Skin of body (tissue), 2 donors: Measurements from ENCODE around the gene RAMAC. TPM values are rescaled to one million over a fixed set of nuclear protein-coding genes. Genes with fewer than 3 reads are reported as not detected.
"Not testable (repeated sequence)": the region's sequence is repeated elsewhere in the genome, so short reads cannot be mapped to it uniquely, and the experiment has no call there.

Experiments
- DNase-seq: peaks from one replicate; lab custom pipeline; 2025; lab: John Stamatoyannopoulos, UW
- total RNA-seq: library from RNA; depleted of rRNA; stranded (reverse); fragments of >200 nt; gene quantifications from one replicate; pipeline ENCODE4 v1.2.3, GENCODE V29; 2014

The RAMAC gene
- 32.2 TPM for total RNA-seq

GRCh38 chr15:82985688-82986441 lies at the start of gene RAMAC:
Gene RAMAC (plus strand): TSS chr15:82986210. CDS start chr15:82989019, 2,809 bp downstream.
- DNase-seq: peak; percentile 94

- DNase-seq: no peak
Measured at GRCh38 chr15:82936966-82937711, 48.9 kb upstream of the RAMAC start.

- no peak for DNase-seq
Measured at GRCh38 chr15:82937712-82938058, 48.3 kb upstream of the RAMAC start.

- DNase-seq: not testable (repeated sequence)
Measured at GRCh38 chr15:82939678-82940077, 46.3 kb upstream of the RAMAC start.

GRCh38 chr15:82942691-82943090 lies 43.3 kb upstream of the RAMAC start:
- no peak for DNase-seq

- DNase-seq: no peak
Measured at GRCh38 chr15:82943176-82943575, 42.8 kb upstream of the RAMAC start.

GRCh38 chr15:82944056-82944455 lies 42.0 kb upstream of the RAMAC start:
- no peak for DNase-seq

- no peak for DNase-seq
Measured at GRCh38 chr15:82944821-82945220, 41.2 kb upstream of the RAMAC start.

- DNase-seq: no peak
Measured at GRCh38 chr15:82945326-82945725, 40.7 kb upstream of the RAMAC start.

- no peak for DNase-seq
Measured at GRCh38 chr15:82946155-82946701, 39.8 kb upstream of the RAMAC start.

GRCh38 chr15:82950295-82950694 lies 35.7 kb upstream of the RAMAC start:
- no peak for DNase-seq

- no peak for DNase-seq
Measured at GRCh38 chr15:82950746-82951370, 35.2 kb upstream of the RAMAC start.

GRCh38 chr15:82951472-82952157 lies 34.4 kb upstream of the RAMAC start:
- no peak for DNase-seq

GRCh38 chr15:82952158-82953081 lies 33.6 kb upstream of the RAMAC start, which contains the start of gene HOMER2:
Gene HOMER2 (minus strand): TSS chr15:82952720. CDS start chr15:82952535, 185 bp downstream.
- no peak for DNase-seq

GRCh38 chr15:82958638-82959037 lies 27.4 kb upstream of the RAMAC start:
- DNase-seq: no peak

GRCh38 chr15:82959423-82959822 lies 26.6 kb upstream of the RAMAC start:
- no peak for DNase-seq

GRCh38 chr15:82960766-82961165 lies 25.2 kb upstream of the RAMAC start:
- no peak for DNase-seq

GRCh38 chr15:82963471-82964341 lies 22.3 kb upstream of the RAMAC start:
- DNase-seq: no peak

- DNase-seq: no peak
Measured at GRCh38 chr15:82964890-82965289, 21.1 kb upstream of the RAMAC start.
